ENCODE results near the gene PHLPP1. TPM values are rescaled to one million over a fixed set of nuclear protein-coding genes. Genes with fewer than 3 reads are reported as not detected.

The PHLPP1 gene
- total RNA-seq, 1 experiment from 2014 or later, result 14.7 TPM

DNA sequence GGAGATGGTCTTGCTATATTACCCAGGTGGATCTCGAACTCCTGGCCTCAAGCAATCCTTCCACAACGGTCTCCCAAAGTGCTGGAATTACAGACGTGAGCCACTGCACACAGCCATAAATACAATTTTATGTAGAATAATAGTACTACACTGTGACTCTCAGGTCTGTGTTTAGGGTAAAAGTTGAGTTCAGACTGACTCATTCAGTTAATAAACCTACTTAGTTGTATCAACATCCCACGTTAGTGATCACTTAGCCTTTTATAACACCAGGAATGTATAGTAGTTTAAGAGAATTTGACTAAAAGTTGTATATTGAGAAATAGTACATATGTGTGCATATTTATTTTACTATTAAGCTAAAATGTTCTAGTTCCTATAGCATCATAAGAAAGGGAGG is 237.5 kb downstream of the PHLPP1 start:
- no peaks in the 10 kb centered on the region for H3K4me1 ChIP-seq (ENCODE audit: control insufficient read depth in 1 of 2, insufficient read depth in 2 of 2, low read length in 2 of 2)
- no peak overlapping the region for H3K9ac ChIP-seq (ENCODE audit: low read length)
- no peak overlapping the region for H3K27ac ChIP-seq (ENCODE audit: low read depth, low read length)
- H3K9me3 ChIP-seq (ENCODE audit: control insufficient read depth in 1 of 2, insufficient read depth in 1 of 2, low read depth in 1 of 2, low read length in 2 of 2), result no peaks in the 10 kb centered on the region
- ChIA-PET RAD21 (ENCODE audit: low non-redundant PET in 1 of 2, low total read pairs in 2 of 2, uncharacterized antibody in 2 of 2, unreplicated experiment in 2 of 2) (no interaction called here), POLR2A (no interaction called here), CTCF (no interaction called here)
- no peaks in the 10 kb centered on the region for H3K9me2 ChIP-seq (ENCODE audit: insufficient read depth)
- H3K4me3 ChIP-seq (replicated peaks in 1 of 2; ENCODE audit: low read depth in 1 of 2, low read length in 2 of 2), result no peak overlapping the region
- H3K27me3 ChIP-seq (ENCODE audit: insufficient read depth, low read length), result no peaks in the 10 kb centered on the region
- H3K36me3 ChIP-seq (ENCODE audit: control insufficient read depth in 1 of 2, insufficient read depth in 2 of 2, low read length in 2 of 2), result no peaks in the 10 kb centered on the region
- TF ChIP-seq POLR2AphosphoS5 (IDR thresholded peaks at IDR 0.05; ENCODE audit: low read depth, low read length) (no peak), ZBTB33 (IDR thresholded peaks at IDR 0.05; ENCODE audit: extremely low read depth, insufficient replicate concordance, low read length) (no peak), EZH2phosphoT487 (IDR thresholded peaks at IDR 0.05; ENCODE audit: borderline replicate concordance) (no peak), SP1 (IDR thresholded peaks at IDR 0.05; ENCODE audit: low read depth) (no peak), FOSL1 (IDR thresholded peaks at IDR 0.05; ENCODE audit: low read depth) (no peak), EZH2 (IDR thresholded peaks at IDR 0.05) (no peak), RAD21 (IDR thresholded peaks at IDR 0.05; ENCODE audit: low read depth) (no peak), ZFX (IDR thresholded peaks at IDR 0.05) (no peak), TCF7L2 (IDR thresholded peaks at IDR 0.05; ENCODE audit: borderline replicate concordance, extremely low read depth, insufficient read depth, insufficient read length) (no peak), POLR2A (IDR thresholded peaks at IDR 0.05; ENCODE audit: borderline replicate concordance, extremely low read depth, insufficient read depth, insufficient read length) (no peak), JUND (IDR thresholded peaks at IDR 0.05) (no peak), SRF (IDR thresholded peaks at IDR 0.05; ENCODE audit: low read depth) (no peak), ZNF274 (IDR thresholded peaks at IDR 0.05; ENCODE audit: low read depth, low read length) (no peak), ELF1 (IDR thresholded peaks at IDR 0.05; ENCODE audit: borderline replicate concordance, low read depth) (no peak), REST (IDR thresholded peaks at IDR 0.05; ENCODE audit: low read depth) (no peak)
- TF ChIP-seq, protein P1, sequence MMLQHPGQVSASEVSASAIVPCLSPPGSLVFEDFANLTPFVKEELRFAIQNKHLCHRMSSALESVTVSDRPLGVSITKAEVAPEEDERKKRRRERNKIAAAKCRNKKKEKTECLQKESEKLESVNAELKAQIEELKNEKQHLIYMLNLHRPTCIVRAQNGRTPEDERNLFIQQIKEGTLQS (IDR thresholded peaks at IDR 0.05), result no peak
- TF ChIP-seq, protein P2, sequence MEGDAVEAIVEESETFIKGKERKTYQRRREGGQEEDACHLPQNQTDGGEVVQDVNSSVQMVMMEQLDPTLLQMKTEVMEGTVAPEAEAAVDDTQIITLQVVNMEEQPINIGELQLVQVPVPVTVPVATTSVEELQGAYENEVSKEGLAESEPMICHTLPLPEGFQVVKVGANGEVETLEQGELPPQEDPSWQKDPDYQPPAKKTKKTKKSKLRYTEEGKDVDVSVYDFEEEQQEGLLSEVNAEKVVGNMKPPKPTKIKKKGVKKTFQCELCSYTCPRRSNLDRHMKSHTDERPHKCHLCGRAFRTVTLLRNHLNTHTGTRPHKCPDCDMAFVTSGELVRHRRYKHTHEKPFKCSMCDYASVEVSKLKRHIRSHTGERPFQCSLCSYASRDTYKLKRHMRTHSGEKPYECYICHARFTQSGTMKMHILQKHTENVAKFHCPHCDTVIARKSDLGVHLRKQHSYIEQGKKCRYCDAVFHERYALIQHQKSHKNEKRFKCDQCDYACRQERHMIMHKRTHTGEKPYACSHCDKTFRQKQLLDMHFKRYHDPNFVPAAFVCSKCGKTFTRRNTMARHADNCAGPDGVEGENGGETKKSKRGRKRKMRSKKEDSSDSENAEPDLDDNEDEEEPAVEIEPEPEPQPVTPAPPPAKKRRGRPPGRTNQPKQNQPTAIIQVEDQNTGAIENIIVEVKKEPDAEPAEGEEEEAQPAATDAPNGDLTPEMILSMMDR (IDR thresholded peaks at IDR 0.05 in 2 of 3, conservative IDR thresholded peaks at IDR 0.05 in 1 of 3; ENCODE audit: borderline replicate concordance in 1 of 3, insufficient read depth in 1 of 3, low read depth in 2 of 3, low read length in 2 of 3), result no peak
- TF ChIP-seq, protein P3, sequence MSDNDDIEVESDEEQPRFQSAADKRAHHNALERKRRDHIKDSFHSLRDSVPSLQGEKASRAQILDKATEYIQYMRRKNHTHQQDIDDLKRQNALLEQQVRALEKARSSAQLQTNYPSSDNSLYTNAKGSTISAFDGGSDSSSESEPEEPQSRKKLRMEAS (IDR thresholded peaks at IDR 0.05), result no peak
- intact Hi-C loops (cut with micrococcal nuclease), result no loop called here
- no peak overlapping the region for H2AFZ ChIP-seq (ENCODE audit: low read depth, low read length, poor library complexity, severe bottlenecking)
- no peak overlapping the region for H3K4me2 ChIP-seq (ENCODE audit: low read length)
- no peak for ATAC-seq
- H4K20me1 ChIP-seq (ENCODE audit: insufficient read depth), result no peaks in the 10 kb centered on the region
- no peak for DNase-seq (ENCODE audit: low read depth, low spot score)
- BruUV-seq (replicated peaks), result no TSS peak
- no peaks in the 10 kb centered on the region for H3K79me2 ChIP-seq (ENCODE audit: insufficient read depth, low read length)

Measured in HCT116 (cell line).